ENCODE data around the gene PDE4C.

DNA sequence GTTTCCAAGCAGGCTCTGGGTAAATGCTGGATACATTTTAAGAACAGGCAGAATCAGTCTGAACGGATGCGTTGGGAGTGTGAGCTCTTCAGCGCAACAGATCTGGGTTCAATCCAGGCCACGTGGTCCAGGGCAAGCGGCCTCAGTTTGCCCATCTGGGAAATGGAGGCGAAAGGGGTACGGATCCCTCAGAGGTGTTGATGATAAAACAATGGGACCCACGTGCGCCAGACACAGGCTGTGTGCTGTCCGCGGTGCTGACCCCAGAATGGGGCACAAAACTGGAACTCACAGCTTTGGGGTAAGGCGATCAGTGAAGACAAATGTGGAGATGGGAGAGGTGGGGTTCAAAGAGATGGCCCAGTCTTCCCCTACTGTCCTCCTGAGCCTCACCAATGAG, 13.1 kb upstream of the PDE4C start:
- TF ChIP-seq CTCF (IDR thresholded peaks at IDR 0.05) (no peak), POLR2A (IDR thresholded peaks at IDR 0.05) (no peak)

Measured in tibial nerve (tissue), 3 donors.